ENCODE results near the gene RPL36. TPM values are rescaled to one million over a fixed set of nuclear protein-coding genes. Genes with fewer than 3 reads are reported as not detected.
A peak's percentile ranks its signal among the peaks of the same experiment; 100 is the strongest.

The RPL36 gene
- total RNA-seq, 4 donors from 2014 or later, result 572 to 1,565 (median 1,059) TPM

DNA sequence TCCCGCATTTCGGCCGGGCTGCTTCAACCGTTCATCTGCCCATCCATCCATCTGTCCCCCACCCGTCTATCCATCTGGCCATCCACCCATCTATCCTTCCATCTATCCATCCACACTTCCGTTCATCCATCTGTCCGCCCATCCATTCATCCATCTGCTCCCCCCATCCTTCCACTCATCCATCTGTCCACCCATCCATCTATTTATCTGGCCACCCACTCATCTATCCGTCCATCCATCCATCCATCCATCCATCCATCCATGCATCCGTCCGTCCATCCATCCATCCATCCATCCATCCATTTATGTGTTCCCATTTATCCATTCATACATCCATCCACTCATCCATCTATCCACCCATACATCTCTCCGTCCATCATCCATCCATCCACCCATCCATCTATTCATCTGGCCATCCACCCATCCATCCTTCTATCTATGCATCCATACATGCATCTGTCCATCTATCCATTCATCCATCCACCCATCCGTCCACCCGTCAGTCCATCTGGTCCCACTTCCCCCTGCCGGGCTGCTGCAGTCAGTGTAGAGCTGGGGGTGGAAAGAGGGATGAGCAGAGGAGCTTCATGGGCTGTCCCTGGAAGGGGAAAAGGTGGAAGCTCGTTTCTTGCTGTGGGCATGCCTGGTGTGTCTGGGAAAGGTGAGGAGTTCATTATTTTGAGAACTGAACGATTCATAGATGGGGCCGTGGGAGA is 8.5 kb upstream of the RPL36 start:
- WGBS, 2 donors, result 61 to 64% methylated on average over 17 of the region's 17 CpGs

DNA sequence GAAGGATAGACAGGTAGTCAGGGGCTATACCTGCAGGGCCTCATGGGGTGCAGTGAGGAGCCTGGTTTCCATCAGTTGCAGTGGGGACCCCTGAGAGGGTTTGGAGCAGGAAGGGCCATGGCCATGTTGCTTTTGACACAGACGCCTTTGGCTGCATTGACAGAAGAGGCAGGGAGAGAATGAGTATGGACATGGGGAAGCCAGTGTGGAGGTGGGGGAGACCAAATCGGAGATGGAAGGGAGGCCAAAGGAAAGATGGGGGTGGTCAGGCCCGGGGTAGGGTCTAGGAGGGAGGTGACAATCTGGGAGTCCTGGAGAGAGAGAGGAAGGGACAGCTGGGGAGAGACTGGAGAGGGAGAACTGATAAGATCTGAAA is 8.0 kb upstream of the RPL36 start:
- no peak for DNase-seq
- 88 to 91% methylated on average over 3 of the region's 3 CpGs for WGBS, 2 donors
- H3K27ac ChIP-seq, result no peak overlapping the region
- no peak for TF ChIP-seq POLR2A (IDR thresholded peaks at IDR 0.05)
- TF ChIP-seq, protein P1, sequence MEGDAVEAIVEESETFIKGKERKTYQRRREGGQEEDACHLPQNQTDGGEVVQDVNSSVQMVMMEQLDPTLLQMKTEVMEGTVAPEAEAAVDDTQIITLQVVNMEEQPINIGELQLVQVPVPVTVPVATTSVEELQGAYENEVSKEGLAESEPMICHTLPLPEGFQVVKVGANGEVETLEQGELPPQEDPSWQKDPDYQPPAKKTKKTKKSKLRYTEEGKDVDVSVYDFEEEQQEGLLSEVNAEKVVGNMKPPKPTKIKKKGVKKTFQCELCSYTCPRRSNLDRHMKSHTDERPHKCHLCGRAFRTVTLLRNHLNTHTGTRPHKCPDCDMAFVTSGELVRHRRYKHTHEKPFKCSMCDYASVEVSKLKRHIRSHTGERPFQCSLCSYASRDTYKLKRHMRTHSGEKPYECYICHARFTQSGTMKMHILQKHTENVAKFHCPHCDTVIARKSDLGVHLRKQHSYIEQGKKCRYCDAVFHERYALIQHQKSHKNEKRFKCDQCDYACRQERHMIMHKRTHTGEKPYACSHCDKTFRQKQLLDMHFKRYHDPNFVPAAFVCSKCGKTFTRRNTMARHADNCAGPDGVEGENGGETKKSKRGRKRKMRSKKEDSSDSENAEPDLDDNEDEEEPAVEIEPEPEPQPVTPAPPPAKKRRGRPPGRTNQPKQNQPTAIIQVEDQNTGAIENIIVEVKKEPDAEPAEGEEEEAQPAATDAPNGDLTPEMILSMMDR (IDR thresholded peaks at IDR 0.05), result no peak
- H3K27me3 ChIP-seq, result no peaks in the 10 kb centered on the region
- H3K4me1 ChIP-seq, result peaks cover 5 to 37% (median 17%) of the 10 kb centered on the region in 3 donors
- H3K9me3 ChIP-seq, result no peaks in the 10 kb centered on the region
- no peak overlapping the region for H3K4me3 ChIP-seq
- intact Hi-C loops (cut with DNase I), result loop anchor here (10.0 kb wide), 1 partner anchor 57 kb away; the partner anchor contains the start of genes SAFB and SAFB2
- H3K36me3 ChIP-seq, result peaks cover 0 to 12% (median 0%) of the 10 kb centered on the region in 3 donors

More for the DNA sequence above, 8.5 kb upstream of the RPL36 start:
- Histone ChIP-seq H3K9me3 (no peaks in the 10 kb centered on the region), H3K4me3 (peak overlapping the region in 3 of 4 donors; percentile 85 to 95 (median 90)), H3K27me3 (no peaks in the 10 kb centered on the region), H3K36me3 (peaks cover 0 to 12% (median 0%) of the 10 kb centered on the region in 3 donors), H3K4me1 (peaks cover 5 to 33% (median 17%) of the 10 kb centered on the region in 3 donors), H3K27ac (peak overlapping the region in 2 of 4 donors; percentile 94 to 97)
- no peak for TF ChIP-seq POLR2A (IDR thresholded peaks at IDR 0.05)
- TF ChIP-seq, protein P1 (IDR thresholded peaks at IDR 0.05), result no peak
- intact Hi-C loops (cut with DNase I), result loop anchor here (10.0 kb wide), 1 partner anchor 57 kb away; the partner anchor contains the start of genes SAFB and SAFB2
- DNase-seq, result no peak

DNA sequence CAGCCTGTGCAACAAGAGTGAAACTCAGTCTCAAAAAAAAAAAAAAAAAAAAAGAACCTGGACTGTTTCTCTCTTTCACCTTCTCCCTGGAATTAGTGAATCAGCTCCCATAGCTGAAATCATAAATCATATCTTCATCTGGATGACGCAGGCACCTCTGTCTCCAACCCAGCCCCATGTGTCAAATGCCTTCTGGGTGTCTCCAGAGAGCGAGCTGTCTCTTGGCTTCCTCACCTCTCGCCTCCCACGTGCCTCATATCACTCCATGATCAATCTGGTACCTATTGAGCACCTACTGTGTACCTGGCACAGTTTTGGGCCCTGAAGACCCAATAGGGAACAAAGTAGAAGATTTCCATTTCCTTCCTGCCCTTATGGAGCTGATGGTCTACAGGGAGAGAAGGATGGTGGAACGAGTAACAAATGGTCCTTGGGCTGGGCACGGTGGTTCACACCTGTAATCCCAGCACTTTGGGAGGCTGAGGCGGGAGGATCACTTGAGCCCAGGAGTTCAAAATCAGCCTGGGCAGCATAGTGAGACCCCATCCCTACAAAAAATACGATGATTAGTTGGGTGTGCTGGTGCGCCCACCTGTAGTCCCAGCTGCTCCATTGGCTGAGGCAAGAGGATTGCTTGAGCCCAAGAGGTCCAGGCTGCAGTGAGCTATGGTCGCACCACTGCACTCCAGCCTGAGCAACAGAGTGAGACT is 6.8 kb upstream of the RPL36 start:
- Histone ChIP-seq H3K27ac (no peak overlapping the region), H3K36me3 (peaks cover 0 to 6% (median 0%) of the 10 kb centered on the region in 3 donors), H3K27me3 (no peaks in the 10 kb centered on the region), H3K4me3 (no peak overlapping the region), H3K4me1 (peaks cover 12 to 46% (median 20%) of the 10 kb centered on the region in 3 donors), H3K9me3 (no peaks in the 10 kb centered on the region)
- DNase-seq, result no peak
- intact Hi-C loops (cut with DNase I), result loop anchor here (10.0 kb wide), 1 partner anchor 59 kb away; the partner anchor contains the start of genes SAFB and SAFB2
- 89 to 90% methylated on average over 7 to 10 of the region's 10 CpGs for WGBS, 2 donors
- TF ChIP-seq, protein P1 (IDR thresholded peaks at IDR 0.05), result no peak
- no peak for TF ChIP-seq POLR2A (IDR thresholded peaks at IDR 0.05)

DNA sequence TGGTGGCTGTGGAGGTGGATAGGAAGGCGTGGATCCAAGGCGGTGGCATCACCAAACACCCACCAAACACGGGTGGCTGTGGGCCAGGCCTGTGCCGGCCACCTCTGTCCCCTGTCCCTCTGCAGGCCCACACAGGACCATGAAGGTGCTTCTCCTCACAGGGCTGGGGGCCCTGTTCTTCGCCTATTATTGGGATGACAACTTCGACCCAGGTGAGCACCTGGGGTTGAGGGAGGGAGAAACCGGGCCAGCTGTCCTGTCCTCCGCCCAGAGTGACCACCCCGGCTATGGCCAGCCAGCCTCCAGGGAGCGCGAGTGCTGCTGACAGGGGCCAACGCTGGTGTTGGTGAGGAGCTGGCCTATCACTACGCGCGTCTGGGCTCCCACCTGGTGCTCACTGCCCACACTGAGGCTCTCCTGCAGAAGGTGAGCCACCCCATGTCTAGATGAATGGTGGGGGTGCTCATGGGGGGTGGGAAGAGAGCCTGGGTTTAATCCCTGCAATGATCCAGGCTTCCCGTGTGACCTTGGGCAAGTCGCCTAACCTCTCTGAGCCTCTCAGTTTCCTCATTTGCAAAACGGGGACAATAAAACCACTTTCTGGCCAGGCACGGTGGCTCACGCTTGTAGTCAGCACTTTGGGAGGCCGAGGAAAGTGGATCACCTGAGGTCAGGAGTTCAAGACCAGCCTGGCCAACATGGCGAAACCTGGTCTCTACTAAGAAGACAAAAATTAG is 5.2 kb upstream of the RPL36 start:
- 82 to 93% methylated on average over 6 to 14 of the region's 22 CpGs for WGBS, 2 donors
- Histone ChIP-seq H3K4me1 (peaks cover 7 to 42% (median 11%) of the 10 kb centered on the region in 3 donors), H3K9me3 (no peaks in the 10 kb centered on the region), H3K27me3 (no peaks in the 10 kb centered on the region), H3K36me3 (no peaks in the 10 kb centered on the region), H3K27ac (no peak overlapping the region), H3K4me3 (no peak overlapping the region)
- intact Hi-C loops (cut with DNase I), result loop anchor here (10.0 kb wide), 1 partner anchor 60 kb away; the partner anchor contains the start of genes SAFB and SAFB2
- no peak for DNase-seq
- TF ChIP-seq POLR2A (IDR thresholded peaks at IDR 0.05), result no peak
- TF ChIP-seq, protein P1 (IDR thresholded peaks at IDR 0.05), result no peak

Measured in esophagus squamous epithelium (tissue), 5 donors.